Smooth muscle cell of the coronary artery (primary cell): ENCODE data around the gene SLC22A5. TPM values are rescaled to one million over a fixed set of nuclear protein-coding genes. Genes with fewer than 3 reads are reported as not detected.

Experiments used
- total RNA-seq: library from RNA; depleted of rRNA; stranded (reverse); fragments of >200 nt; gene quantifications from 2 replicates; pipeline ENCODE4 v1.2.3, GENCODE V29; 2014; ENCODE audit warnings: low replicate concordance

The SLC22A5 gene
- 4.2 and 5.5 TPM in 2 replicates for total RNA-seq

DNA sequence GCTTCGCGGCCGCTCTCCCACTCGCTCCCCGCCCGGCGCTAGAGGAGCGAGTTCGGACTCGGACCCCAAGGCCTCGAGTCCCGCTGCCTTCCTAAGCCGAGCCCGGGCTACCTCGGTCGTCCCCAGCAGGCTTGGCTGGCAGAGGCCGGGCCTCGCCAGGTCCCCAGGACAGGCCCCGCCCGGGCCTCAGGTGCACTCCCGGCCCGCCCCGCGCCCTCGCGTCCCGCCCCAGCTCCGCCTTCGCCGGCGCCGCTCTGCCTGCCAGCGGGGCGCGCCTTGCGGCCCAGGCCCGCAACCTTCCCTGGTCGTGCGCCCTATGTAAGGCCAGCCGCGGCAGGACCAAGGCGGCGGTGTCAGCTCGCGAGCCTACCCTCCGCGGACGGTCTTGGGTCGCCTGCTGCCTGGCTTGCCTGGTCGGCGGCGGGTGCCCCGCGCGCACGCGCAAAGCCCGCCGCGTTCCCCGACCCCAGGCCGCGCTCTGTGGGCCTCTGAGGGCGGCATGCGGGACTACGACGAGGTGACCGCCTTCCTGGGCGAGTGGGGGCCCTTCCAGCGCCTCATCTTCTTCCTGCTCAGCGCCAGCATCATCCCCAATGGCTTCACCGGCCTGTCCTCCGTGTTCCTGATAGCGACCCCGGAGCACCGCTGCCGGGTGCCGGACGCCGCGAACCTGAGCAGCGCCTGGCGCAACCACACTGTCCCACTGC lies at the start of gene SLC22A5:
SLC22A5 (plus strand) TSS at position 237 of the 707 bp plus-strand sequence; CDS start at position 500, 263 bp downstream.

Other genes with a start within 250 kb of the SLC22A5 start
- 256 and 317 TPM in 2 replicates for gene P4HA2, start 141.9 kb upstream of the SLC22A5 start, total RNA-seq
- 17.3 and 34.6 TPM in 2 replicates for gene PDLIM4, start 112.0 kb upstream of the SLC22A5 start, total RNA-seq
- gene SLC22A4, start 75.3 kb upstream of the SLC22A5 start, total RNA-seq = 1.5 and 3.8 TPM in 2 replicates
- 9.2 and 15.6 TPM in 2 replicates for gene IRF1, start 121.1 kb downstream of the SLC22A5 start, total RNA-seq
- not detected in 2 replicates for gene IL5, start 173.8 kb downstream of the SLC22A5 start, total RNA-seq
- 20.3 and 24.3 TPM in 2 replicates for gene RAD50, start 187.3 kb downstream of the SLC22A5 start, total RNA-seq